NOMO-1 treated with dmso at 0.1 percent for 144 hours (cell line): Measurements from ENCODE around the gene ZNF385B.
"Not testable (repeated sequence)": the region's sequence is repeated elsewhere in the genome, so short reads cannot be mapped to it uniquely, and the experiment has no call there.

Source experiments
- DNase-seq: peaks from one replicate; lab custom pipeline; 2025; ENCODE audit not compliant: unreplicated experiment; lab: John Stamatoyannopoulos, UW

The ZNF385B gene

GRCh38 chr2:179512281-179513035, 349.0 kb downstream of the ZNF385B start:
- DNase-seq, result no peak

DNA sequence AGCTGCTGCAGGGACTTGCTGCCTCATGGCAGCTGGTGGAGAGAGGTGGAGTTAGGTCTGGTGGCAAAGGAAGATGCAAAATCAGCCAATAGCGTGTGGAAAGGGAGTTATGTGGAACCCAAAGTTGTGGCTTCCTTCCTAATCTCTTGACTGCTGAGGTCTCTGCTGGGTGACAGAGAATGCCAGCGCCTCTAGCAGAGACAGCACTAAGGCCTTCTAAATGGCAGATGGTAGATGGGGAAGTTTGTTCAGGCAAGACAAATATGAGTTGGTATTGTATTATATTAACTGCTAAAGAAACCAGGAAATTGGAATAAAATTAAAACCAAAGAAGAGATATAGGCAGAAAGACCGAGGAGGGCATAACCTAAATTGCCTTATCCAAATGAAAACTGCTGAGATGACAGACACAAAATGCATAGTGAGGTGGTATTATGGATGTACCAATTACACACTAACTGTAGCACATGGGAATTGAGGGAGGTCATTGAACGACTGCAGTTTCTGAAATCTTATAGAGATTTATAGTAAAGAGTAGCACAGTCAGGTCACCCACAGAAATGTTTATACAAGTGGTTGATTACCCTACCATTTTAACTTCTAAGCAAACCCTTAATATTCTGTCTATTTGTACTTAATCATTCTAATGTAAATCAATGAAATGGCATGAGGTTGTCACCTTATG, 350.2 kb downstream of the ZNF385B start:
- DNase-seq, result no peak

DNA sequence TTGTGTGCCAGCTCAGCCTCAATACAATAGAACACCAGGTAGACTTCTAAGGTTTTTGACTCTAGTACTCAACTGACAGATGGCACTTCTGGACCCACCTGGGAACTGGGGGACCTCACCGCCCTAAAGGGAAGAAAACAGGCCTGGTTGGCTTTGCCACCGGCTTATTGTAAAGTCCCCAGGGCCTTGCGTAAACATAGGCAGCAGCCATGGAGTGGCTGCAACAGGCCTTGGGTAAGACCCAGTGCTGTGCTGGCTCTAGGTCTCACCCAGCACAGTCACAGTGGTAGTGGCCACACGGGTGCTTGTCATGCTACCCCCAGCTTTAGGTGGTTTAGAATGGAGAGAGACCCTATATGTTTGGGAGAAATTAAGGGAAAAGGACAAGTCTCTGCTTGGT, 366.1 kb downstream of the ZNF385B start:
- no peak for DNase-seq

DNA sequence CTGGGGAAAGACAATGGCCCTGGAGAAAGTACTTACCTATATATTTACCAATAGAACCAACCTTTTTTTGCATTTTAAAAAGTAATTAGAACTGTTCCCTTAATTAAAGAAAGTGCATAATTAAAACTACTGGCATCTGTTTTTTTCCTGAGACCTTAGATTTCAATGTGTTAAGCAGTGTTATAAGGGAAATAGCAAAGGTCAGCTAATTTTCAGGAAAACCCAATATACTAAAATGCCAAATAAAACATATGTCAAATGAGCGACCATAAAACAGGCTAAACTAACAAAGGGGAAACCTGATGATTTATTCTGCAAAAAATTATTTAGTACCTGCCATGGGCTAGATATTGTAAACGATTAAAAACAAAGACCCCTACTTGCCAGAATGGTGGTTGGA, 372.8 kb downstream of the ZNF385B start:
- no peak for DNase-seq

- DNase-seq, result no peak
Observed at GRCh38 chr2:179487010-179487731, 374.2 kb downstream of the ZNF385B start.

GRCh38 chr2:179483131-179483530, 378.3 kb downstream of the ZNF385B start:
- DNase-seq, result no peak

- DNase-seq, result no peak
Observed at GRCh38 chr2:179479947-179480346, 381.5 kb downstream of the ZNF385B start.

GRCh38 chr2:179478771-179479170, 382.6 kb downstream of the ZNF385B start:
- no peak for DNase-seq

GRCh38 chr2:179470992-179471391, 390.4 kb downstream of the ZNF385B start:
- DNase-seq, result no peak

- no peak for DNase-seq
Observed at GRCh38 chr2:179470089-179470488, 391.3 kb downstream of the ZNF385B start.

- DNase-seq, result no peak
Observed at GRCh38 chr2:179467960-179468359, 393.5 kb downstream of the ZNF385B start.

- DNase-seq, result no peak
Observed at GRCh38 chr2:179467111-179467510, 394.3 kb downstream of the ZNF385B start.

DNA sequence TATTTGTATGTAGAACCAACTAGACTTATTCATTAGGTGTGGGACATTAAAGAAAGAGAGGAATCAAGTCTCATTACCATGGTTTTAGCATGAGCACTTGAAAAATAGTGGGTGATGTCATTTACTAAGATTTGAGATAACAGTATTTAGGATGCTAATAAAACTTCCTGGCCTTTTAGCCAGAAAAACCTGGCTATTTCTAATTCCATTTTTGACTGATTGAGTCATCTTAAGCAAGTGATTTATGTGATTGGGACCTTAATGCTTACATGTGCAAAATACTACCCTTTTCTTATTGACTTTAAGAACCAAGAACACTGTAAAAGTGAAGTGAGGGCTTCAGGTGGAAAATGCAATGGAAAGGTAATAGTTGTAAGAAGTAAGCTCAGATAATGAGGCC, 400.0 kb downstream of the ZNF385B start:
- DNase-seq, result no peak

DNA sequence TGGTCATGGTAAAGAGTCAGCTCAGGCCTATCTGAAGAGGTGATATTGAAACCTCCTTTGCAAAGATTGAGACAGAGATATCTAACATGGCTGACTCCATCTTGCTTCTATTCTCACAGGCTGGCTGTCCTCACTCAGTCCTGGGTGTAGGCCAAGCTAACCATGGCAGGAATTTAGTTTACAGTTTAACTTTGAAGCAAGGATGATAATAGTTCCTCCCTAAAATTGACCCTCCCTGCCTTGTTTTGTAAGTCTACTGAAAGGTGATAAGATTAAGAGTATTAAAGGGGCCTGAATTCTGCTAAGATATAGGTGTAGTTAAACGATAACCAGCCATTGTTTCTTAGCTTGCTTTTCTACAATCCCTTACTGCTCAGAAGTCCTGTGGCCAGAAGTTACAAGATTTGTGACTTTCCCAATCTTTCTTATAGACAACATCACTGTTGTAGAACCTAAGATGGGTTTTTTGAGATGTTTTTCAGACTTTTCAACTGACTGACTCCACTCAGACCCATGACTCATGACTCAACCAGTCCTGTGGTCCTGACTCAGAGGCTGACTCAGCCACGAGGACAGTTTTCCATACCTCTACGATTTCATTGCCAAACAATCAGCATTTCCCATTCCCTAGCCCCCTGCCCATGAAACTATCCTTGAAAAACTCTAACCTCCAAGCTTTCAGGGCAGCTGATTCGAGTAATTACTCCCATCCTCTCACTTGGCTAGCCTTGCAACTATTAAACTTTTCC, 401.1 kb downstream of the ZNF385B start:
- no peak for DNase-seq

- DNase-seq, result not testable (repeated sequence)
Observed at GRCh38 chr2:179458113-179458512, 403.3 kb downstream of the ZNF385B start.

DNA sequence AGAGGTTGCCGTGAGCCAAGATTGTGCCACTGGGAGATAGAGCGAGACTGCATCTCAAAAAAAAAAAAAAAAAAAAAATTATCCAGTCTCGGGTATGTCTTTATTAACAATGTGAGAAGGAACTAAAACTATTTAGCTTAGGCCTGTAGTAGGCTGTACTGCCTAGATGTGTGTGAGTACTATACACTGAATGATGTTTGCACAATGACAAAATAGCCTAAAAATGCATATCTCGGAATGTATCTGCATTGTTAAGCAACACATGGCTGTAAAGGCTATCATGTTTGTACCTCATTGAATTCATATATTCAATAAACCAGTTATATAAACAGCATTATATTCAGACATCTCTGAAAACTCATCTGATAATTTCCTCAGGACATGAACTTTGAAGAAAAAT, 405.6 kb downstream of the ZNF385B start:
- DNase-seq, result no peak

GRCh38 chr2:179455172-179455524, 406.3 kb downstream of the ZNF385B start:
- DNase-seq, result no peak

- DNase-seq, result no peak
Observed at GRCh38 chr2:179454443-179455171, 406.8 kb downstream of the ZNF385B start.

- DNase-seq, result no peak
Observed at GRCh38 chr2:179449010-179449409, 412.4 kb downstream of the ZNF385B start.

DNA sequence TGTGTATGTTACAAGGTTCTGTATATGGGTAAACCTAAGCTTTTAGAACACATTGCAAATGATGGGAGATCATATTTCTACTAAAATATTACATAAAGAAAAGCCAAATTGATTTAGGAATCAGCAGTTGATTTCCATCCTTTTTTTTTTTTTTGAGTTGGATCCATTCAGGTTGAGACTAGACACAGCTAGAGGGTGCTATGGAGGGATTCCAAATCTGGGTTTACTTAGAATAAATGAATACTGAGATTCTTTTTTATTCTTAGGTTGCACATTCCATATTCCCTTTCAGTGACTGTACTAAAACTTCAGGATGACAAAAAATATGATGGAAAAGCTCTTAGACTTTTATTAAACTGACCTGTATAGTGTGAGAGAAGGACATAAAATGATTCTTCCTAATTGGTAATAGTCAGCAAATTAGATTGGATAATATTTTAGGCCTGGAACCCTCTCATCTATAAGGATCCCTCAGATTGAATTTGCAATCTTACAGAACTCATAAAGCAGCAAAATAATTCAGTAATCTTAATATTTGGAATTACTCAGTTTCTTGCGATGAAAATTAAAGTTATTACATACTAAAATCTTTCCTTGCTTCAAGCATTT, 413.5 kb downstream of the ZNF385B start:
- no peak for DNase-seq
